ENCODE measurements around the gene DUSP1.

GRCh38 chr5:172769616-172770373 lies 1.2 kb downstream of the DUSP1 start:
- TF ChIP-seq, protein P1, sequence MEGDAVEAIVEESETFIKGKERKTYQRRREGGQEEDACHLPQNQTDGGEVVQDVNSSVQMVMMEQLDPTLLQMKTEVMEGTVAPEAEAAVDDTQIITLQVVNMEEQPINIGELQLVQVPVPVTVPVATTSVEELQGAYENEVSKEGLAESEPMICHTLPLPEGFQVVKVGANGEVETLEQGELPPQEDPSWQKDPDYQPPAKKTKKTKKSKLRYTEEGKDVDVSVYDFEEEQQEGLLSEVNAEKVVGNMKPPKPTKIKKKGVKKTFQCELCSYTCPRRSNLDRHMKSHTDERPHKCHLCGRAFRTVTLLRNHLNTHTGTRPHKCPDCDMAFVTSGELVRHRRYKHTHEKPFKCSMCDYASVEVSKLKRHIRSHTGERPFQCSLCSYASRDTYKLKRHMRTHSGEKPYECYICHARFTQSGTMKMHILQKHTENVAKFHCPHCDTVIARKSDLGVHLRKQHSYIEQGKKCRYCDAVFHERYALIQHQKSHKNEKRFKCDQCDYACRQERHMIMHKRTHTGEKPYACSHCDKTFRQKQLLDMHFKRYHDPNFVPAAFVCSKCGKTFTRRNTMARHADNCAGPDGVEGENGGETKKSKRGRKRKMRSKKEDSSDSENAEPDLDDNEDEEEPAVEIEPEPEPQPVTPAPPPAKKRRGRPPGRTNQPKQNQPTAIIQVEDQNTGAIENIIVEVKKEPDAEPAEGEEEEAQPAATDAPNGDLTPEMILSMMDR (IDR thresholded peaks at IDR 0.05) = no peak
- TF ChIP-seq EZH2 (IDR thresholded peaks at IDR 0.05) (no peak), EZH2phosphoT487 (IDR thresholded peaks at IDR 0.05) (no peak)

Data from neural progenitor cell (in vitro differentiated cells).